RWPE1 (cell line): ENCODE data around the gene MRPL38.
A peak's percentile ranks its signal among the peaks of the same experiment; 100 is the strongest.

ENCODE experiments used
- CTCF ChIA-PET: fragments of 350-600 bp; sonication (Branson Sonifier 250); formaldehyde crosslinking; extraction: SDS; loops from one replicate; lab custom pipeline; 2021; lab: Yijun Ruan, JAX
- POLR2A ChIA-PET: fragments of 400-600 bp; formaldehyde crosslinking; extraction: SDS; loops from one replicate; lab custom pipeline; 2020; ENCODE audit warnings: antibody characterized with exemption; ENCODE audit not compliant: low non-redundant PET; lab: Yijun Ruan, JAX
- DNase-seq: peaks from one replicate; pipeline ENCODE4 v3.0.0; 2012; ENCODE audit warnings: low spot score
- H3K27ac ChIP-seq: fragments of 450-650 bp; 2 replicates; pipeline ENCODE4 v1.5.1; 2017
- CTCF ChIP-seq: fragments of 450-650 bp; conservative IDR thresholded peaks from 2 replicates; pipeline ENCODE4 v1.5.1; 2017; ENCODE audit warnings: low read depth, mild to moderate bottlenecking

Gene MRPL38

GRCh38 chr17:75876190-75876937 lies 28.3 kb downstream of the MRPL38 start:
- ChIA-PET CTCF (interaction anchor here (0.6 to 1.9 kb wide), 11 partner anchors 15 to 493 kb away, joined by 3 to 11 read pairs (median 3); partner anchors contain the start of genes TRIM65 and UNC13D), POLR2A (interaction anchor here (0.9 to 1.8 kb wide), 5 partner anchors 17 to 100 kb away, joined by 3 to 10 read pairs (median 4); partner anchors contain the start of gene WBP2)
- peak; percentile 36 for TF ChIP-seq CTCF
- peak; percentile 54 for DNase-seq
- H3K27ac ChIP-seq, result peak overlapping the region; percentile 98

GRCh38 chr17:75875940-75876189 lies 28.8 kb downstream of the MRPL38 start:
- peak overlapping the region; percentile 98 for H3K27ac ChIP-seq
- POLR2A ChIA-PET, result interaction anchor here (0.9 to 1.8 kb wide), 4 partner anchors 20 to 114 kb away, joined by 3 to 10 read pairs (median 4); partner anchors contain the start of gene WBP2
- DNase-seq, result peak; percentile 84
- TF ChIP-seq CTCF, result no peak
- CTCF ChIA-PET, result interaction anchor here (0.6 to 1.9 kb wide), 9 partner anchors 14 to 493 kb away, joined by 3 to 11 read pairs (median 3); partner anchors contain the start of genes TRIM65 and UNC13D

- ChIA-PET CTCF (interaction anchor here (0.5 to 1.9 kb wide), 10 partner anchors 14 to 494 kb away, joined by 3 to 11 read pairs (median 3); partner anchors contain the start of genes TRIM65 and UNC13D), POLR2A (interaction anchor here (0.6 to 1.8 kb wide), 5 partner anchors 20 to 113 kb away, joined by 3 to 10 read pairs (median 4); partner anchors contain the start of gene WBP2)
These were observed 29.3 kb downstream of the MRPL38 start for GRCh38 chr17:75875182-75875939.

GRCh38 chr17:75874323-75875181 lies 30.1 kb downstream of the MRPL38 start:
- no peak for DNase-seq
- TF ChIP-seq CTCF, result no peak
- ChIA-PET CTCF (interaction anchor here (0.6 to 1.9 kb wide), 3 partner anchors 18 to 30 kb away, joined by 3 to 11 read pairs (median 4); partner anchors contain the start of gene UNC13D), POLR2A (interaction anchor here (0.6 to 1.8 kb wide), 3 partner anchors 19 to 112 kb away, joined by 4 to 10 read pairs (median 4); partner anchors contain the start of gene WBP2)
- peak overlapping the region; percentile 98 for H3K27ac ChIP-seq

More at GRCh38 chr17:75875182-75875939, 29.3 kb downstream of the MRPL38 start:
- no peak for TF ChIP-seq CTCF
- peak overlapping the region; percentile 98 for H3K27ac ChIP-seq
- no peak for DNase-seq

GRCh38 chr17:75873587-75874322 lies 30.9 kb downstream of the MRPL38 start:
- H3K27ac ChIP-seq, result peak overlapping the region; percentile 98
- ChIA-PET POLR2A (no interaction called here), CTCF (interaction anchor here (1.0 kb wide), 1 partner anchor 17 kb away, joined by 4 read pairs; no protein-coding TSS in a partner anchor)
- no peak for TF ChIP-seq CTCF
- no peak for DNase-seq
